Endometrial microvascular endothelial cells (primary cell): Measurements from ENCODE around the gene OR2T5. TPM values are rescaled to one million over a fixed set of nuclear protein-coding genes. Genes with fewer than 3 reads are reported as not detected.
"Not testable (repeated sequence)": the region's sequence is repeated elsewhere in the genome, so short reads cannot be mapped to it uniquely, and the experiment has no call there.

ENCODE experiments used
- in situ Hi-C: cut with HindIII; loops from 2 replicates; pipeline ENCODE4 v1.10.0; 2017; ENCODE audit warnings: low sequenced_read_pairs, low pct_unique_long_range_greater_than_20kb; ENCODE audit errors: inconsistent ontology term
- total RNA-seq: library from RNA; depleted of rRNA; stranded (reverse); fragments of >200 nt; gene quantifications from one replicate; pipeline ENCODE4 v1.2.3, GENCODE V29; 2015; ENCODE audit errors: inconsistent ontology term

Gene OR2T5
- total RNA-seq = not detected

DNA sequence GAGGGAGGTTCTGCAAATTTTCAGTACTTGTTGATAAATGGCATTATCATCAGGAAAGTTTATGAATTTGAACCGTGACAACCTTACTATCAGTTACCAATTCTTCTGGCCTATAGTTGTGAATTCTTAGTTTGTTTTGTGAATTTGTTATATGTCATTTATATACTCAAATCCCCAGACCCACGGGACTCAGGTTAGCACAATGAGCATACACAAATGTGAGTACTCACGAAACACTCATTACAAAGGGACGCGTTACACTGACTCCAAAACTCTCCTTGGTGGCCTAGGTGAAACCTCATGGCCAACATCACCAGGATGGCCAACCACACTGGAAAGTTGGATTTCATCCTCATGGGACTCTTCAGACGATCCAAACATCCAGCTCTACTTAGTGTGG is at the start of gene OR2T5:
Gene OR2T5 (plus strand): TSS at position 301 of the 400 bp plus-strand sequence. CDS start 0 bp downstream, at position 301.
- in situ Hi-C loops = not testable (repeated sequence)

- in situ Hi-C loops = not testable (repeated sequence)
Observed at GRCh38 chr1:248438668-248439067, 49.7 kb upstream of the OR2T5 start.

DNA sequence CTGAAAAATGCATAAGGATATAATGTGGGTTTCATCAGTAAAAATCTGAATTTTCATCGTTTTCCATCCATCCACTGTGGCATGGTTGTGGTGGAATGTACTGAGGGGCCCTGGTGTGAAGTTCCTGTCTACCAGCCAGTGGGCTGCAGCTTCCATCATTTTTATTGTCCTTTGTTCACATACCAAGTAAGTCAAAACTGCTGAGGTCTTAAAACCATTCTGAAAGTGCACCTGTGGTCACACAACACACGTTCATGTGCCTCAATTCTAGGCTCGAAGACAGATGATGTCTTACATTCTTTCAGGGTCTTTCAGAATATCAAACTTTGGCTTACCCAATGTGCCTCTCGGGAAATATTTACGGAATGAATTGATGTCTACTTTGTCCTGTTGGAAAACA is 49.1 kb upstream of the OR2T5 start:
- in situ Hi-C loops = not testable (repeated sequence)

DNA sequence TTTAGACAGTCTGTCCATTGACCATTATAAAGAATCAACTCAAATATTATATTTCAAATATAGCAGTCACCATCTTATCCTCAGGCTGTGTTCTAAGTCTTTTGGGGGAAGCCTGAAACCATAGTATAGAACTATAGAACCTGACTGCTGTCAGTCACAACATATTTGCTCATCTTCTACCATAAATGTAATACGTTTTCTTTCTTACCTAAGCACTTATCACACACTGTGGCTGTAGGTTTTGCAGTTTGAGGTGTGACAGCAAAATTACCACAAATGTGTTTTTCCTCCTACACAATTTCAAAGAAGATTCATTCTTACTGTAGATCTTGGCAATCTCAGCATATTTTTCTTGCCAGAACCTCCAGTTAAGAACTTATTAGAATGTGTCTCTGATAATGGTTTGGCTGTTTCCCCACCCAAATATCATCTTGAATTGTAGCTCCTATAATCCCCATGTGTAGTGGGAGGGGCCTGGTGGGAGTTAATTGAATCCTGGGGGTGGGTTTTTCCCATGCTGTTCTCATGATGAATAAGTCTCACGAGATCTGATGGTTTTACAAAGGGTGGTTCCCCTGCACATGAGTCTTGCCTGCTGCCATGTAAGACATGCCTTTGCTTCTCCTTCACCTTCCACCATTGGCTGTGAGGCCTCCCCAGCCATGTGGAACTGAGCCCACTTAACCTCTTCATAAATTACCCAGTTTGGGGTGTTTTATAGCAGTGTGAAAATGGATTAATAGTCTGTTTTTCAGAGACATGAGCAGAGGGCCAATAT is 45.7 kb upstream of the OR2T5 start:
- in situ Hi-C loops = not testable (repeated sequence)

- in situ Hi-C loops = not testable (repeated sequence)
Observed at GRCh38 chr1:248444603-248445002, 43.8 kb upstream of the OR2T5 start.

DNA sequence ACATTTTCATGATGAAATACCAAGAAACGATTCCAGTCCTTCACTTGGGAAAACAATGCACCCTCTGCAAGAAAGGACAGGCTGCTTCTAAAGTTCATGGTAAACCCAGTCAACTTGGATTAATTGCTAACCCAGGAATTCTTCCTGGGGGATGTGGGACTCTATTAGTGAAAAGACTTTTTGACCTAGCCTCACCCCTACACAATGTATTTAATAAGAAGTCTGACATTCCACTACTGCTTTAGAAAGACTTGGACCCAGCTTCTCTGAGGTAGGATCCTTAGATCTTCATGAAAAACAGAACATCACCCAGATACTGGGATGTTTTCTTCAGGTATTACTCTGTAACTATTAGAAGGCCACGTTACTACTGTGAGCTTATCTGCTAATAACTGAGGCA is 43.0 kb upstream of the OR2T5 start, which contains the start of gene OR2T2:
Gene OR2T2 (plus strand): TSS at position 239 of the 400 bp plus-strand sequence. CDS start 7,161 bp downstream, outside the sequence.
- in situ Hi-C loops = not testable (repeated sequence)

- in situ Hi-C loops = not testable (repeated sequence)
Observed at GRCh38 chr1:248448409-248449074, 39.8 kb upstream of the OR2T5 start.

DNA sequence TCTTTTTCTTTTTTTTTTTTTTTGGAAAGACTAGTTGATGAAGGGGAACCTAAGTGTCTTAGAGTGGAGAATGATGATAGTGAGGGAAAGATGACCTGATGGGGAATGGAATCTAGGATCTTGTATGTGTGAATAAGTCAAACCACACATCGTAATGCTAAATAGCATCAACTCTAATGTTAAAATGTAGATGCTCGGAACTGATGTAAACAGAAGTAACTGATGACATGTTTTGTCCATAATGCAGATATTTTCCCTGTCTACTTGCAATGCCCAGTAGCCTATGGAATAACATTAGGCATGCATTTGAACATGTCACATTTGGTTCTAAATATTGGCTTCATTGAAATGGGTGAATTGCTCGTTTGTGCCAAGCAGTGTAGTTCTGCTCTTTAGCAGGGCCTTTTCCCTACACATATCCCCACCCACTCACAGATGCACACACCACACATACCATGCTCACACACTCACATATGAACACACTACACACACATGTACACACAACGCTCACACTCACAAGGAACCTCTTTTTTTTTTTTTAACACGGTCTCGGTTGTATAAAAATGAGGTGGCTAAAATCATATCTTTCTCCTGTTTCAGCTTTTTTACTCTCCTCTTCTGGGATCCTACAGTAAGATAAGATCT is 38.4 kb upstream of the OR2T5 start:
- in situ Hi-C loops = not testable (repeated sequence)

GRCh38 chr1:248450466-248451145 is 37.8 kb upstream of the OR2T5 start:
- in situ Hi-C loops = not testable (repeated sequence)

GRCh38 chr1:248453619-248454018 is 34.8 kb upstream of the OR2T5 start:
- in situ Hi-C loops = not testable (repeated sequence)

DNA sequence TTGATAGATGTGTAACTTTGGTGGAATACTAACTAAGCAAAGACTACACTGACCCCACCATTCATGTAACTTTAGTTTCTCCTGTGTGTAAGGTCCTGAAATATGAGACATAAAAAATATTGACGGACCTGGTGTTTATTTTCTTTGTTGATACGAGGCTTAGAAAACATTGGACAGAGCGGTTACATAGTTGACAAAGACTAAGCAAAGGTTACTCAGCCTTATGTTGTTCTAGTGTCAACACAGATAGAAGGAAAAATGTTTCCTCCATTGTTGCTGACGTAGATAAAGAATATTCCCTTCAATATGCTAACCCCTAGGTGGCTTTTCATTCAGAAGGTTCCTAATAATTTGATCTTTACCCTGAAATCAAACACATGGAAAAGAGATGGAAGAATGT is 33.3 kb upstream of the OR2T5 start:
- in situ Hi-C loops = not testable (repeated sequence)

GRCh38 chr1:248456635-248457034 is 31.8 kb upstream of the OR2T5 start:
- in situ Hi-C loops = not testable (repeated sequence)

- in situ Hi-C loops = not testable (repeated sequence)
Observed at GRCh38 chr1:248459117-248459516, 29.3 kb upstream of the OR2T5 start.

DNA sequence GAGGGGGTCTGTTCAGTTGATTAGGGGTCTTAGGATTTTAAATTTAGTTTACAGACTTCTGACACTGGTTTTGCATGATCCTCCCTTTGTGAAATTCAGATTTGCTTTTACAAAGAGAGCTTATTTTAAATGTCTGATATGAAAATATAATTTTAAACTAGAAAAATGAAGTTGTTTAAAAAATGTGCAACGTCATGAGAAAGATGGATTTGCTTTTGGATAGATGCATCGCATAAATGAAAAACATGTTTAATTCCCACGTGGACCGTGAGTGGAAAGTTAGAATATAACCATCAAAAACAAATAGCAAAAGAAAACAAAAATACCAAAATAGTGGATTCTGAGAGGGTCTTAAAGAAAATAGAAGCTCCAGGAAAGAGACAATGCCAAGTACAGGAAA is 17.2 kb upstream of the OR2T5 start:
- in situ Hi-C loops = no loop called here

- in situ Hi-C loops = not testable (repeated sequence)
Observed at GRCh38 chr1:248472111-248472510, 16.3 kb upstream of the OR2T5 start.

DNA sequence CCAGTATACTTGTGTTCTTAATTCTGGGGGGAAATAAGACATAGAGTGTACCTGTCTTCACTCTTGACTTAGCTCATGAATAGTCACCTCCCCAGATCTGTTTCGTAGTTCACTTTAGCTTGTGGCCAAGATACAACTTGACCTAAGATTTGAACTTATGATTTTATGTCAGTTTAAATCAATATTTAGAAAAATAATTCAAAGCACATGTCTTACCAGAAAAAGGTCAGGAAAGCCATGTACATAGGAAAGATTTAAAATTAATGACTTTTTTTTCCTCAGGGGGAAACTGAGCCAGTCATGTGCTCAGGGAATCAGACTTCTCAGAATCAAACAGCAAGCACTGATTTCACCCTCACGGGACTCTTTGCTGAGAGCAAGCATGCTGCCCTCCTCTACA is 15.3 kb upstream of the OR2T5 start, which contains the start of gene OR2T3:
Gene OR2T3 (plus strand): TSS at position 301 of the 400 bp plus-strand sequence. CDS start 0 bp downstream, at position 301.
- in situ Hi-C loops = not testable (repeated sequence)

GRCh38 chr1:248475660-248476059 is 12.7 kb upstream of the OR2T5 start:
- in situ Hi-C loops = not testable (repeated sequence)

DNA sequence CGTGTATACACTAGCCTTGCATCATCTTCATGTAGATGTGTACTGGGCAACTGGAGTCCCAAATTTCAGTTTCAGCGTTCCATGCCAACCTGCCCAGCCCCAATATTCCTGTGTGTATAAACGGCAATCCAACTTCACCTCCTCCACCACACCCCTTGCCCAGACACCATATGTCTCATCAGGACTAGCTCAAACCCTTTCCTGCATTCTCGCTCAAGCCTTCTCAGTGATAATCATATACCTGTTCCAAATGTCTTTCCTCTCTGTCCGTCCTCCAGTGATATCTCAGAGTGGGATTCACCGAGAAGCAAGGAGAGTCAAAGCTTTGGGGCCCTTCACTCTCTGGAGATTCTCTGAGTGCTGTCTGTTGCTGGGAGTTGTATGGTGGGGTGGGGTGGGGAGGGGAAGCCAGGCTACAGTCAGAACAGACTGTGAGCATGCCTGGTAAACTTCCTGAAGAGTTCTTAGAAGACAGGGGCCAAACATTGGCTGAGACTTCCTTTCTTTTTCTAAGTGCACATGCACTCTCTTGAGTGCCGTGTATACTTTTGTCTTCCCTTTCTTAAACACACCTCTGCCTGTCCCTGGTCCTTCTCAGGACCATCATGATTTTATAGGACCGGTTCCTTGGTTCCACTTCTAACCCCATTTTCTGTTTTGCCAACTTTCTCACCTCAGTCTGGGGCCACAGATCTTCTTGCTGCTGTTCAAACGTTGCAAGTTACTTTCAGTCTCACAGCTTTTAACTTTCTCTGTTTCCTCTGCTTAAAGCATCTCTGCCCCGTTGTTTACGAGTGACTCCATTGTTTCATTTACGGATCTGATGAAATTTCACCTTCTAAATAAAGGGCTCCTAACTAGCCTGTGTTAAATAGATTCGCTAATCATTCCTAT is 6.5 kb upstream of the OR2T5 start:
- in situ Hi-C loops = not testable (repeated sequence)
